ENCODE results near the gene MYO1A. TPM values are rescaled to one million over a fixed set of nuclear protein-coding genes. Genes with fewer than 3 reads are reported as not detected.

MYO1A gene
- total and polyA plus RNA-seq, 2 of the 13 experiments (the other 11 are each of a cell fraction or from before 2014, with no cell fraction given): 5.3 to 6.0 TPM

DNA sequence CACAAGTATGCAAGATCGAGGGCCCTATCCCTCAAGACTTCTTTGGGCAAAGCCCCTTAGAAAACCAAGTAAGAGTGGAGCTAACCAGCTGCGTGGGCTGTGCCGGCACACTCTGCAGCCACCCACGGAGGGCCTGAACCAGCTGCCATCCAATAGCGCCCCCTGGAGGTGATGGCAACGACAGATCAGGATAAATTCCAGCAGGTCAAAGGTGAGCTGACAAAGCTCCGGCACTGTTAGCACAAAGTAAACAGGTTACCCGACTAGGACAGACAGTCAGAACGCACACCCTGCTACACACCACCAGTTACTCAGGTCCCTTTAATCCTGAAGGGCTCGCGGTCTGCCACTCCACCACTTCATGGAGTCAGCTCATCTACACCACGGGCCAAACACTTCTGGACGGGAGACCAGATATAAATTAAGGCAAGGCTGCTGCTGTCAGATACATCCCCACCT, 48.5 kb downstream of the MYO1A start (continued):
- TF ChIP-seq PAF1 (CRISPR knock-in tag; IDR thresholded peaks at IDR 0.05): no peak
- no peak for TF ChIP-seq ZBTB49 (CRISPR knock-in tag; IDR thresholded peaks at IDR 0.05; ENCODE audit: borderline replicate concordance)
- peak; percentile 45; the same call in 1 of the 2 replicates for TF ChIP-seq MIXL1 (CRISPR knock-in tag; IDR thresholded peaks at IDR 0.05)
- TF ChIP-seq ZNF562 (CRISPR knock-in tag; IDR thresholded peaks at IDR 0.05; ENCODE audit: borderline replicate concordance): no peak
- TF ChIP-seq ZNF10 (CRISPR knock-in tag; IDR thresholded peaks at IDR 0.05; ENCODE audit: borderline replicate concordance, low read depth): no peak
- TF ChIP-seq ZNF441 (CRISPR knock-in tag; IDR thresholded peaks at IDR 0.05; ENCODE audit: borderline replicate concordance): 0 out of 2 replicates have a peak, but pooled peaks have one; percentile 40
- no peak for TF ChIP-seq ZMYM2 (CRISPR knock-in tag; IDR thresholded peaks at IDR 0.05)
- no peak for TF ChIP-seq SP140L (CRISPR knock-in tag; IDR thresholded peaks at IDR 0.05; ENCODE audit: borderline replicate concordance)
- no peak for TF ChIP-seq MTA1 (CRISPR knock-in tag; IDR thresholded peaks at IDR 0.05; ENCODE audit: borderline replicate concordance)
- TF ChIP-seq ZBTB42 (CRISPR knock-in tag; IDR thresholded peaks at IDR 0.05): no peak
- TF ChIP-seq, protein P1, sequence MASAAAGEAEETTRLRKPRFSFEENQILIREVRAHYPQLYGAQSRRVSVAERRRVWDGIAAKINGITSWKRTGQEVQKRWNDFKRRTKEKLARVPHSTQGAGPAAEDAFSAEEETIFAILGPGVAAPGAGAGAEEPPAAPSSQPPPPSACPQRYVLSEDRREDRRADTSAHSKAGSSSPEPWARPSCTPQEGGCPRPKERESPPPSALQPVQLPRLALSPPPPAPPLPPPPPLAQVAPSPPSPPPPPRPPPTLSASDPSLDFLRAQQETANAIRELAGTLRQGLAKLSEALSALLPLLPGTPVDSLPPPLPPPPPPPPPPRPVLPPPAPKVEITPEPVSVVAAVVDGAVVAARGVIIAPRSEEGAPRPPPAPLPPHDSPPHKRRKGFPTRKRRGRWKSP (CRISPR knock-in tag; IDR thresholded peaks at IDR 0.05): no peak
- 0 out of 2 replicates have a peak, but pooled peaks have one; percentile 57 for TF ChIP-seq ZBTB34 (CRISPR knock-in tag; IDR thresholded peaks at IDR 0.05)
- TF ChIP-seq, protein P2, sequence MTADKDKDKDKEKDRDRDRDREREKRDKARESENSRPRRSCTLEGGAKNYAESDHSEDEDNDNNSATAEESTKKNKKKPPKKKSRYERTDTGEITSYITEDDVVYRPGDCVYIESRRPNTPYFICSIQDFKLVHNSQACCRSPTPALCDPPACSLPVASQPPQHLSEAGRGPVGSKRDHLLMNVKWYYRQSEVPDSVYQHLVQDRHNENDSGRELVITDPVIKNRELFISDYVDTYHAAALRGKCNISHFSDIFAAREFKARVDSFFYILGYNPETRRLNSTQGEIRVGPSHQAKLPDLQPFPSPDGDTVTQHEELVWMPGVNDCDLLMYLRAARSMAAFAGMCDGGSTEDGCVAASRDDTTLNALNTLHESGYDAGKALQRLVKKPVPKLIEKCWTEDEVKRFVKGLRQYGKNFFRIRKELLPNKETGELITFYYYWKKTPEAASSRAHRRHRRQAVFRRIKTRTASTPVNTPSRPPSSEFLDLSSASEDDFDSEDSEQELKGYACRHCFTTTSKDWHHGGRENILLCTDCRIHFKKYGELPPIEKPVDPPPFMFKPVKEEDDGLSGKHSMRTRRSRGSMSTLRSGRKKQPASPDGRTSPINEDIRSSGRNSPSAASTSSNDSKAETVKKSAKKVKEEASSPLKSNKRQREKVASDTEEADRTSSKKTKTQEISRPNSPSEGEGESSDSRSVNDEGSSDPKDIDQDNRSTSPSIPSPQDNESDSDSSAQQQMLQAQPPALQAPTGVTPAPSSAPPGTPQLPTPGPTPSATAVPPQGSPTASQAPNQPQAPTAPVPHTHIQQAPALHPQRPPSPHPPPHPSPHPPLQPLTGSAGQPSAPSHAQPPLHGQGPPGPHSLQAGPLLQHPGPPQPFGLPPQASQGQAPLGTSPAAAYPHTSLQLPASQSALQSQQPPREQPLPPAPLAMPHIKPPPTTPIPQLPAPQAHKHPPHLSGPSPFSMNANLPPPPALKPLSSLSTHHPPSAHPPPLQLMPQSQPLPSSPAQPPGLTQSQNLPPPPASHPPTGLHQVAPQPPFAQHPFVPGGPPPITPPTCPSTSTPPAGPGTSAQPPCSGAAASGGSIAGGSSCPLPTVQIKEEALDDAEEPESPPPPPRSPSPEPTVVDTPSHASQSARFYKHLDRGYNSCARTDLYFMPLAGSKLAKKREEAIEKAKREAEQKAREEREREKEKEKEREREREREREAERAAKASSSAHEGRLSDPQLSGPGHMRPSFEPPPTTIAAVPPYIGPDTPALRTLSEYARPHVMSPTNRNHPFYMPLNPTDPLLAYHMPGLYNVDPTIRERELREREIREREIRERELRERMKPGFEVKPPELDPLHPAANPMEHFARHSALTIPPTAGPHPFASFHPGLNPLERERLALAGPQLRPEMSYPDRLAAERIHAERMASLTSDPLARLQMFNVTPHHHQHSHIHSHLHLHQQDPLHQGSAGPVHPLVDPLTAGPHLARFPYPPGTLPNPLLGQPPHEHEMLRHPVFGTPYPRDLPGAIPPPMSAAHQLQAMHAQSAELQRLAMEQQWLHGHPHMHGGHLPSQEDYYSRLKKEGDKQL (CRISPR knock-in tag; IDR thresholded peaks at IDR 0.05; ENCODE audit: low read depth): 0 out of 2 replicates have a peak, but pooled peaks have one; percentile 25
- no peak for TF ChIP-seq ZNF484 (CRISPR knock-in tag; IDR thresholded peaks at IDR 0.05; ENCODE audit: borderline replicate concordance, low read depth)
- TF ChIP-seq, protein P3, sequence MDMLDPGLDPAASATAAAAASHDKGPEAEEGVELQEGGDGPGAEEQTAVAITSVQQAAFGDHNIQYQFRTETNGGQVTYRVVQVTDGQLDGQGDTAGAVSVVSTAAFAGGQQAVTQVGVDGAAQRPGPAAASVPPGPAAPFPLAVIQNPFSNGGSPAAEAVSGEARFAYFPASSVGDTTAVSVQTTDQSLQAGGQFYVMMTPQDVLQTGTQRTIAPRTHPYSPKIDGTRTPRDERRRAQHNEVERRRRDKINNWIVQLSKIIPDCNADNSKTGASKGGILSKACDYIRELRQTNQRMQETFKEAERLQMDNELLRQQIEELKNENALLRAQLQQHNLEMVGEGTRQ (IDR thresholded peaks at IDR 0.05; ENCODE audit: low read depth, low read length): no peak
- TF ChIP-seq, protein P3 (CRISPR knock-in tag; IDR thresholded peaks at IDR 0.05; ENCODE audit: borderline replicate concordance): no peak
- no peak for TF ChIP-seq RFX3 (CRISPR knock-in tag; IDR thresholded peaks at IDR 0.05)

All from HepG2 (cell line).